Body of pancreas (tissue), 4 donors: ENCODE data around the gene ZNF37A.

Experiments used
- CTCF ChIP-seq, 7 experiments: fragments of 450-650 bp in 4 of 7; fragments of 200-600 bp in 3 of 7; sonication (generic) in 3 of 7; IDR thresholded peaks; one replicate each; pipeline ENCODE4 v1.5.1; 2016 to 2019; ENCODE audit warnings: antibody characterized with exemption in 7 of 7
- POLR2A ChIP-seq, 3 donors: fragments of 450-650 bp; IDR thresholded peaks; one replicate each; pipeline ENCODE4 v1.6.1; 2016; ENCODE audit warnings: antibody characterized with exemption in 3 of 3, mild to moderate bottlenecking in 2 of 3

GRCh38 chr10:38070501-38070900 lies 23.6 kb upstream of the ZNF37A start:
- TF ChIP-seq CTCF (IDR thresholded peaks at IDR 0.05) (no peak), POLR2A (IDR thresholded peaks at IDR 0.05) (no peak)
